Measurements from ENCODE around the gene DDX51.

The DDX51 gene

DNA sequence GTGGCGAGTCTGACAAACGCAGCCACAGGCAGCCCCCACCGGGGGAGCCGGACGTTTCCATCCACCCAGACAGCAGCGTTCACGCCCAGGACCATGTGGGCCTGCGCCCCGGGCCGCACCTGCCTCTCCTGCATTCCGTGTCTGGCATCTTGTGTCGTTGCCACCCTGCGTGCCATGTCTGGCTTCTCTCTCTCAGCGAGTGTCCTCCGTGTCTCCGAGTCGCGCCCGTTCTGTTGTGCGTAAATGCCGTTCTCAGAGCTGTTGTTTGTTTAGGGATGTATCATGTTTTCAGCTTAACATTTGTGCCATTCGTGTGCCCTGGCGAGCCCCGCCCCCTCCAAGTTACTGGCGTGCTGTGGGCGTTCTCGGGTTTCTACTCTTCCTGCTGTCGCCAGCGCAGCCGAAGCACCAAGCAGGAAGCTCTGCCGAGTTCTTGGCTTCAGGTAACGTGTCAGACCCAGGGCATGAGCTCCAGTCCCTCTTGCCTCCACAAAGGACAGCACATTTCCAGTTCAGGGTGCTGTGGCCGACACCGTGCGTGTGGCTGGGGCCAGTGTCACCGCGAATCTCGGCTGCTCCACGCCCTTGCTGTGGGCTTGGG, 34.8 kb upstream of the DDX51 start:
- no peak for DNase-seq

DNA sequence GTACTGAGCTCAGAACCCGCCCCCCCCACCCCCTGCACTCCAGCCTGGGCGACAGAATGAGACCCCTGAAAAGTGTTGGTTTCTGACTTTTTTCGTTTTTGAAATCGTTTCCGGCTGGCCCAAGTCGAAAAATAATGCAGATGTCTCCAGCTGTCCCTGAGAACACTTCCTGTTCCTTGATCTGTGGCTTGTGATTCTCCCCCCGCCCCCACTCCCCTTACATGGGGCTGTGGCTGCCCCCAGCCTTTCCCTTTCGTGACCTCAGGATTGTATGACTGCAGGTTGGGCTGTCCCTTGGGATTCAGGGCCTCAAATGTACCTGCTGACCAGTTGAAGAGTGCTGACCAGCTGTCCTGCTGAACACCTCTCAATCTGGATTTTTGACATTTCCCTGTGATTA, 34.2 kb upstream of the DDX51 start:
- DNase-seq = no peak

DNA sequence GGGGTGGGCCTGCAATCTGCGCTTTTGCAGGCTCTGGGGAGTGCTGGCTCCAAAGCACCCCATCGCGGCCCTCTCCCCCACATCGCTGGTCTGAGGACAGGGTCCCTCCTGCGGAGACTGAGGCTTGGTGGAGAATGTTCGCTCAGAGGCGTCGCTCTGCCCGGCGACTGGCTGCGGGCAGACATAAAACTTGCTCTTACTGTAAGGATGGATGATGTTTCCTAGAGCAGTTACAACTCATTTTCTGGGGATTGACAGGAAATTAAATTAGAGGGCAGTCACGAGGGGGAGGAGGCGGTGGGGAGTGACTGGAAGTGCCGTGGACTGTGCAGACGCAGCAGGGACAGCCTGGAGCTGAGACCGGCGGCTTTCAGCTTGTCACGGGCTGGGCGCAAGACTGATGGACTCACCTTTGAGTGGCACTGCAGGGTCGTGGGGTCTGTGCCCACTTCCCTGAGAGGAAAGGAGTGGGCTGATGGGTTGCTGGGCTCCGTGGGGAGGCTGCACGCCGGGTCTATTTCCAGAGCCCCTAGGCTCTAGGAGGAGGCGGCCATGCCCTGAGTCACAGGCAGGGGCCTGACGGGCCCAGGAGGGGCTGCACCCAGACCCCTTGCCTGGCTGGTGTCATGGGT, 32.9 kb upstream of the DDX51 start:
- DNase-seq = no peak

DNA sequence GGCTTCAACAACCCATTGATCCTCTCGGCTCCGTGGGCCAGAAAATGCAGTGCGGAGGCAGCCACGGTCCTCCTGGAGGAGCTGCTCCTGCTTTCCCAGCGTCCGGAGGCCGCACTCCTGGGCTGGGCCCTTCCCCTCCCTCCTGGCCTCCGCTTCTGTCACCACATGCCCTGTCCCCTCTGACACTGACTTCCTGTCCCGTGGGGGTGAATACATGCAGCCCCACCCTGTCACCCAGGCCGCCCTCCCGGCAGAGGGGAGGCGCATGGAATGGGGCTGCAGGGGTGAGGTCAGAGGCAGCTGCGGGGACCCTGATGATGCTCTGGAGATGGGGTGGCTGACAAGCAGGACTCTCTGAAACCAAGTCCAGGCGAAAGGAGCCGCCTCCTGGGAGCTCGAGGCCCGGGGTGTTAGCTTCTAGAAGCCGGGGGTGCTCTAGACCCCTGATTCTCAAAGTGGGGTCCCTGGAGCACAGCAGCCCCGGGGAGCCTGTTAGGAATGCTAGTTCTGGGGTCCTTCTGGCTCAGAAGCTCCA, 32.3 kb upstream of the DDX51 start:
- no peak for DNase-seq

DNA sequence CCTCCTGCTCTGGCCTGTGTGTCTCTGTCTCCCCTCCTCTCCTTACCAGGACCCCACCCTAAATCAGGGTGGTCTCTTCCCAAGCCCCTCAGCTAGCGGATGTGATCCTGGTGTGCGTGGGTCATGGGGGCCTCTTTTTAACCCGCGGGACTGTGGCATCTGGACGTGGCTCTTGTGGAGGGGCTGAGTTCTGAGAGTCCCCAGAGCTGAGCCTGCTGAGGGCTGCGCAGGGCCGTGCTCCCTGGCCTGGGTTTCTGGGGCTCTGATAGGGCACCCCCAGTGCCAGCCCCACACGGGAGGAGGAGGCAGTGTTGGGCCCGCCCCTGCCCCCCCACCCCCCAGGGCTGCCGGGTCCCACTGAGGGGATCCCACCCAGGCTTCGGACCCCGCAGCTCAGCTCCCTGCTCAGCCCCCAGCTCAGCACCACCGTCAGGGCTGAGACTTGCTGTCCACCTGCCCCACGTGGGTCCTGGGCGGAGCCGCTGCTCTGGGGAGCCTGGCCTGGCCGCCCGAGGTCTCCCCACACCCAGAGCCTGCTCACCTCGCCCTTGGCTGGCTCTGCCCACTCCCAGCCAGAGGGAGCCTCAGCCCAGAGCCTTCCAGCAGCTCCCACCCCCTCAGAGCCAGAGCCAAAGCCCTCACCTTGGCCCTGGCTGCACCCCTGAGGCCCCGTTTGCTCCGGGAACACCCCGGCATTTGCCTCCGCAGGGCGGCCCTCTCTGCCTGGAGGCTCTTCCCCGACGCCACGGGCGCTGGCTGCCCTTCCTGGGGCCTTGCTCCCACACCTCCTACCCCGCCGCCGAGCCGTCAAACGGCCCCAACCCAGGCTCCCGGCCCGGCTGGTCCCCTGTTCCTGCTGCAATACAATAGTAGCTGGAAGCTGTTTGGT, 31.6 kb upstream of the DDX51 start:
- no peak for DNase-seq

DNA sequence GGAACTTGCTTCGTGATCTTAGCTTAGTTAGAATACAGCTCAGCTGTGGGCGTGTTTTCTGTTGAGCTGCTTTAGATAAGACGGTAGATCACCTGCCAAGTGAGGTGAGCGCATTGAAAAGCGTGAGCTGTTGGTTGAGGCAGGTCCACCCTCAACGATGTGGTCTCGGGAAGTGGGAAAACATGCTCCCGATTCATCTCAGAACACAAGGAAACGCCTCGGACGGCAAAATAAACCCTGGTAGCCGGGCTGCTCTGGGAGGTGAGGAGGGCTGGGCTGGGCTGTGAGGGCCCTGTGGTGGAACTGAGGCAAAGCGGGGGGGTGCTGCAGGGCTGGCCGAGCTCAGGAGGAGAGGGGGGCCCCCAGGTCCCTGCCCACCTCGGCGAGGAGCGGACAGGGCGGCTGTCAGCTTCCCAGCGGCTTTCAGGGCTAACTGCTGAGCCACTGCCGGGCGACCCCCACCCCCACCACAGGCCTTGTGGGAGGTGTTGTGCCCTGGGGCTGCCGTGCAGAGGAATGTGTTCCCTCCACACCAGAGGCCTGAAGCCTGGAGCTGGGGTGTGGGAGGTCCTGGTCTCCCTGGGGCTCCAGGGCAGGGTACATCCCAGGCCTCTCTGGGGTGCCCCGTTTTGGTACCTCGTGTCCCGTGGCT, 30.8 kb upstream of the DDX51 start:
- DNase-seq = no peak

DNA sequence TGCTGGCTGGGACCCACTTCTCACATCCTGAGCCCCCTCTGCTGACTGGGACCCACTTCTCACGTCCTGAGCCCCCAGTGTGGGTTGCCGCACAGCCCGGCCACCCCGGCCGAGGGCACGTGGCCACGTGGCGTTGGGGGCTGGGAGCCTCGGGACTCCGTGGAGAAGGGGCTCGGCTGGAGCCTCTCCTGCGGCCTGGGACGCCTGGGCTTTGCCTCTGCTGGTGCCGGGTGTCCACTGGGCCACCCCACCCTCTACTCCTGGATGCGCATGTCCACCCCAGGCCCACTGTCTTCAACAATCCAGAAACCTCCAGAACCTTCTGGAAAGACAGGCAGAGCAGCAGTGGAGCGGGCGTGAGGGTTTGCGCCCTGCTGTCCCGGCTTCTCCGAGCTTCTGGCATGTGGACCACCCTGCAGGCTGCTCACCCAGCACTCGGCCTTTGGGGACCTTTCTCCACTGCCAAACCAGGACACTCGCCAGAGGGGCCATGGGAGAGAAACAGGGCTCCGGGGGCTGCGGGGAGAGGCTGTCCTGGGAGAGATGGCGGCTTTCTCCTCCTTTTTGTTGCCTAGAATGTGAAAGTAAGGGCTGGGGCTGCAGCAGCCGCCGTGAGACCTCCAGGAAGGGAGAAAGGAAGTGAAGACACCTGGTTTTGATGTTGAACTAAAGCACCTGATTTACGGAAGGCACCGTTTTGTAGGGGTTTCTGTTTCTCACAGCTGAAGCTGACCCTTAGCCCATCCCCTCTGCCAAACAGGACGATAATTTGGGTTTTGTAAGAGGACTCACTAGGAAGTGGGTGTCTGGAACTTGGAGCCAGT, 30.1 kb upstream of the DDX51 start:
- DNase-seq = no peak

DNA sequence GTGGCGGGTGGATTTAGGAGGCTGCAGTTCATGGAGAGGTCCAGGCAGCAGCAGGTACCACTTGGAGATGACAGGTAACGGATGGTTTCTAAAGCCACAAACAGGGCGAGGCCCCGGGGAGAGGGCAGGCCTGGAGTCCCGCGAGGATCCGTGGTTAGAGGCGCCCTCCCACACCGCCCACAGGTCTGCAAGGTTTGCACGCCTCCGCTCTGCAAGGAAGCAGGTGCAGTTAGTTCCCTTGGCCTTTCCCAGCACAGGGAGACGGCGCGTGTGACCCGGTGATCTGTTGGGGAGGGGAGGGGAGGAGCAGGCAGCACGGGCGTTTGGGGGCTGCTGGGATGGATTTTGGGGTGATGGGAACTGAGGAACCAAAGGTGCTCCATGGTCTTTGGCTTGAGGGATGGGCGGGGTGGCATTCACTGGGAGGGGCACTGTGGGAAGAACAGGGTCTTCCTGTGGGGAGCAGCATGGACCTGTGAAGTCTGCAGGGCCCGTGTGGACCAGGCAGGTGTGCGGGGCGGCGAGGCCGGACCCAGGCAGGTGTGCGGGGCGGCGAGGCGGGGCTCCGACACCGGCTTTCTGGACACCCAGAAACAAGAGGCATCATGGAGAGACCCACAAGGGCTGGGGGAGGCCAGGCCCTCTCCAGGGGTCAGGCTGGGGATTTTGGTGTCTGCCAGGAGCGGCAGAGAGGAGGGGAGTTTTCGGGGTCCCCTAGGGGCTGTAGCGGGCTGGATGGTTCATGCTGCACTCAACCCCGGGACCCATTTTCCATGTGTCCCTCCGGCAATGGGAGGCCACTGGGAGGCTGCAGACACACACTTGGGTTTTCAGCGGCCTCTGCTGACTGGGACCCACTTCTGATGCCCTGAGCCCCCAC, 29.3 kb upstream of the DDX51 start:
- DNase-seq = no peak

DNA sequence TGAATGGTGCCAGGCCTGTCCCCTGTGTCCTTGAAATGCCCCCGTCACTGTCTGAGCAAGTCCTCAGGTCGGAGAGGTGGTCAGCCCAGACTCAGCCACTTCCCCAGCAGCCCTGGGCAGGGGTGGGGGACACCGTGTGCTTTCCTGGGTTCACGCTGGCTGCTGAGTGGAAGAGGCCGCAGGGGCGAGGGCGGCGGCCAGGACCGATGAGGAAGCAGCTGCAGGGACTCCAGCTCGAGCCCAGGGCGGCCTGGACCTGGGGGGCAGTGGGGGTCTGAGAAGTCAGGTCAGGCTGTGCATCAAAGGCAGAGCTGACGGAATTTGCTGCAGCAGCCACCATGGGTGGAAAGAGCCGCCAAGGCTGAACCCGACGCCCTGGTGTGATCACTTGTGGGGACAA, 28.5 kb upstream of the DDX51 start:
- DNase-seq = no peak

DNA sequence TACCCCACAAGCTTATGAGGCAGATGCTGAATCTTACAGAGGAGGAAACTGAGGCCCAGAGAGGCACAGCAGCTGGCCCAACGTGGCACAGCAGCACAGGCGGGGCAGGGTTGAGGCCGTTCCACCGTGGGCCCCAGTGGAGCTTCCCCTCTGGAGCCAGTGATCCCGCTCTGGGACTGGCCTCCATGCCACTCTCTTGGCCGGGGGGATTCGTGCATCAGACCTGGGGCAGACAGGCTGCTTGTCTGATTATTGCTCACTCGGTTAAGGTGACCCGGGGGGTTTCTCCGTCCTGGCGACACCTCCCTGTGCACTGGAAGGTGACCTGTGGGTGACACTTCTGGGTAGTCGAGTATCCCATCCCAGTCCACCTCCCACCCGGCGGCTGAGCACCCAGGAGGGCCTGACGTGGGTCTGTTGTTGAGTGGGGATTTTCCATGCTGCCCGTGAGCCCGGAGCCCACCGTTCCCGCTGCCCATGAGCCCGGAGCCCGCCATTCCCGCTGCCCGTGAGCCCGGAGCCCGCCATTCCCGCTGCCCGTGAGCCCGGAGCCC, 27.9 kb upstream of the DDX51 start:
- no peak for DNase-seq

DNA sequence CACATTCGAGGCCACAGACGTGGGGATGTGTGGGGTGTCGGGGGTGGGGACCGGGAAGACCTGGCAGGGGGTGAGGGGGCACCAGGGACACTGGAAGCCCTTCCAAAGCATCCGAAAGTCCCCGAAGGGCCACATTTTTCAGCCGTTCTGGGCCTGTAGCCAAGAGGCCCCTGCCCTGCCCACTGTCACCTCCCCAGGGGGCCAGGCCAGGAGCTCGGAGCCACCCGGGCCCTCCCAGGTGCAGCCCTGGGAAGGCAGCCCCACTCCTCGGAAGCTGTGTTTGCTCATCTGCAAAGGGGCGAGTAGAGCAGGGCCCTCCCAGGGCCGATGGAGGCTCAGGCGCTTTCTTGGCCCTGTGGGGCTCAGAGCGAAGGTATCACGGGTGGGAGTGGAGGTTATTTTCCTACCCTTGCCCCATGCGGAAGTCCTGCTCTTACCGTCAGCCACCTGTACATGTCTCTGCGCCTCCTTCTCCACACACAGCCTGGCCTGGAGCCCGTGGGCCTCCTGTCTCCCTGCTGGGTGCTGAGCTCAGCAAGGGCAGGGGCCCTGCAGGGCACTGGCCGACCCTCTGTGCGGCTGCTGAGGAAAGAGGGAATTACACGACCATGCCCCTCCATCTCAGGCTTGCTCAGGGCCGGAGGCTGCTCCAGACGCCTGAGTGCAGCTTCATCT, 27.3 kb upstream of the DDX51 start:
- DNase-seq = no peak

DNA sequence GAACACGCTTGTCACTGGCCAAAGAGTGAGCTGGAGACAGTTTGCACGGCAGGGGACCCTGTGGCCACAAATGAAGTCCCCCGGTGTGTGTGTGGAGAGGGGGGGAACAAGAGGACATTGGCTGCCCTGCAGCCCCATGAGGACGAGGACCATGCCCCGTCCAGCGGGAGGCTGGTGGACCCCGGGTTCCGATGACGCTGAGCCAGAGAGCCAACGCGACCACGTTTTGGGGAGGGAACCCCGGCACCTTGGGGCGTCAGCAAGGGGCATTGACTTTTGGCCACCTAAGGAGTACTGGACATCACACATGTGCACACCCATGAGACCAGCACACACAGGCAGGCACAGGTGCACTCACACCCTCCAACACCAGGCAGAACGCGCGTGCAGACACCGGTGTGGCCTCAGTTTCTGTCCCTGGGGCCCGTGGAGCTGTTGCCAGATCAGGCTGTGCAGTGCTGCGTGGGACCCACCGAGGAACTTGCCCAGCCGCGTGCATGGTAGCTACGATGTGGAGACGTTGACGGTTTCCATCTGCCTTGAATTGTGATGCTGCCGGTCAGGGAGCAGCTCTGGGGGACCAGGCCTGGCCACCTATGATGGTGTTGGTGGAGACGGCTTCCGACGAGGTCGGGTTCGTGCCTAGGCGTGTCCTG, 26.6 kb upstream of the DDX51 start:
- no peak for DNase-seq

DNA sequence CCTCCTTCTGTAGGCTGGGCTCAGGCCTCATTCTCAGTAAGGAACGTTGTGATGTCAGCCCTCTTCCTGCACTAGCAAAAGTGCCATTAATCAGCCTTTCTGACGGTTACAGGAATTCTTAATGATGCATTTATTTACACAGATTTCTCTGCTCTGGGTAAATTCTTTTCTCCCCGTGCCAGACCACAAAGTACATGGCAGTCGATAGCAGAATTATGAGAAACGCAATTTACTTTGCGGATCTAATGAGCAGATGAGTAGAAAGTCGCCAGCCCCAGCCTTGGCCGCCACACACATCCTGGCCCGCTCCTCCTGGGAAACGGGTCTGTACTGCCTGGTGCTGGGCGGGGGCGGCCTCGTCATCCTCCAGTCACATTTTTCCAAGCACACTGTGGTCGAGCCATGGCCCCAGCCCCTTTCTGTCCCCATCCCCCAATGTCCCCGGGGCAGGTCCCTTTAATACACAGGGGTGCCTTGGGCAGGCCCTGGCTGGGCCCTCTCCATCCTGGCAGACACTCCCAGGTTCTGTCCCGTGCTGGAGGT, 26.0 kb upstream of the DDX51 start:
- DNase-seq = no peak

DNA sequence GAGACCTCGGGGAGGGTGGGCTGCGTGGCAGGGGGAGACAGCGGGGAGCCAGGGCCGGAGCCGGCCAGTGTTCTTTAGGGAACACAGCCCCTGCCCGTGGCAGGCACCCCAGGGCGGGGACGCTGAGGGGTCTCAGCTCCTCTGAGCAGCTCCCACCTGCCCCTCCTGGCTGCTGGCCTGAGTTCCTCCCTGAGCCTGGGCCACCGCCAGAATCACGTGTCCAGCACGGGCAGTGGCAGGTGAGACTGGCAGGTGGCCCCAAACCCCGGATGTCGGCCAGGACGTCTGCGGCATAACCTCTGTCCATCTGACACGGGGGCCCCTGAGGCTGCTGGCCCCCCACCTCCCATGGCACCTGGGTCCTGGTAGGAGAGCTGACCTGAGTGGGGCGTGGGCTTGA, 25.3 kb upstream of the DDX51 start:
- no peak for DNase-seq

DNA sequence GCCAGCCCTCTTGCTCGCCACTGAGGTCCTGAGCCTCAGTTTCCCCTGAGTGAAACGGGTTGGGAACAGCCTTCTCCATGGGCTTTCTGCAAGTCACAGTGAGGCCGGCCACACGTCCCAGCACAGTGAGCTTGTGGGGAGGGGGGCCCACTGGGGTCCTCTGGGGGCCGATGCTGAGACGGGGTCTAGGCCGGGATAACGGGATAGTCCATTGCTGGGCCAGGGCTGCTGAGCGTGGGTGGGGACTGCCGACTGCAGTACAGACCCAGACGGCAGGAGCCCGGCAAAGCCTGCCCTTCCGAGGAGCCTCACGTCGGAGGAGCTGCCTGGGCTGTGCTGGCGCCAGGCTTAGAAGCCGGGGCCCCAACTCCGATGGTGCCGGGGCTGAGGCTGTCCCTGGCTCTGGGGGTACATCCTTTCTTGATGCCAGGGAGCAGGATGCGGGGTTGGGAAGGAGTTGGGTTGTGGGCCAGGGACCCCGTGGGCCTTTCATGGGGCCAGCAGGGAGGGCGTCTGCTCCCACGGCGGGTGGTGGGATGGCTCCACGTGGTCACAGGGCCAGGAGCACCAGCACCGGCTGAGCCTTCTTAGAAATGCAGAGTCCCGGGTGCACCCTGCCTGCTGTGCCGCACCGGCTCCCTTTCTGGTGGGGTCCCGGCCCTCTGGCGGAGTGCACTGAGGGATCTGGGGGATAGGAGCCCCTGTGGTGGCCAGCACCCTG, 24.4 kb upstream of the DDX51 start:
- no peak for DNase-seq

DNA sequence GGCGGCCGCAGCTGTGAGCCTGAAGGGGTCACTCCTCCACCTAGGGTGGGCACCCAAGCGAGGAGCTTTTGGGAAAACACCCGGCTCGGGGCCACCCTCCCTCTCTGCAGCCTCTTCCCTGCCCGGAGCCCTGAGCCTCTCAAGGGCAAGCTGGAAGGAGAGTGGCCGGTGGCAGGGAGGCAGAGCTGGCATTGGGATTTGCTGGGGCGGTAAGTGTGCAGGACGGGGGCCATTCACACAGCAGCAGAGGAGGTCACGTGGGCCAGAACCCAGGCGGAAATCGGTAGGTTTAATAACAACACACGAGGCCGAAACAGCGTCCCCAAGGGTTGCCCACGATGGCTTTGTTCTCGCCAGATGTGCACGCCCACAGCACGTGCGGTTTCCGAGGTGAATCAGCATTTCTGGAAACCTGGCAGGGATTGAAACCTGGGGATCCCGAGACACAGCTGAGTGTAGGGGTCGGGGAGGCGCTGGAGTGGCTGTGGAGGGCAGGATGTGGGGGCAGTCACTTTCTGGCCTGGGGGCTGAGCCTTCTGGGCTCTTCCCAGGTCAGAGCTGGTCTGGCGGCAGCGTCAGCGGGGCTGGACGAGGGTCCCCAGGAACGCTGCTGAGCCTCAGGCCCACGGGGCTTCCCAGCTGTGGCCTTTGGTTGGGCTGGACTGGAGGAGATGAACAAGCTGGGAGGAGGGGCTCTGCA, 23.6 kb upstream of the DDX51 start:
- DNase-seq = no peak

DNA sequence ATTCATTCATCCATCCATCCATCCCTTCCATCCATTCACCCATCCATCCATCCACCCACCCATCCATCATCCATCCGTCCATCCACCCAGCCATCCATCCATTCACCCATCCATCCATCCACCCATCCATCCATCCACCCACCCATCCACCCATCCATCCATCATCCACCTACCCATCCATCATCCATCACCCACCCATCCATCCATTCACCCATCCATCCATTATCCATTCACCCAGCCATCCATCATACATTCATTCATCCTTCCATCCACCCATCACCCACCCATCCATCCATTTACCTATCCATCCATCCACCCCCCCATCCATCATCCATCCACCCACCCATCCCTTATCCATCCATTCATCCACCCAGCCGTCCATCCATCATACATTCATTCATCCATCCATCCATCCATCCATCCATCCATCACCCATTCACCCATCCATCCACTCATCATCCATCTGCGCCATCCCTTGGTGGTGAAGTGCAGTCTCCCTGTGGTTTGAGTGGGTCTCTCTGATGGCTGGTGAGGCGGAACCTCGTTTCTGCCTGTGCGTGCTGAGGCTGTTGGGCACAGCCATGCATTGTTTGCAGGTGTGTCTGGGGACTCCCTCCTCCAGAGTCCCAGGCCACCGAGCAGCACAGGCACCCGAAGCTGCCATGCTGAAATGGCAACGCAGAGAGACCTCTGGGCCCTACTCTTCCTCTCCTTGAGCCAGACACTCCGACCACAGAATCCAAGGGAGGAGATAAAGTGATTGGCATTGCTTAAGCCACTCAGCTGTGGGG, 22.9 kb upstream of the DDX51 start:
- no peak for DNase-seq

All from activated CD8-positive, alpha-beta memory T cell treated with anti-CD3 and anti-CD28 coated beads, Interleukin-2, amount 50 U/mL, for 48 hours (primary cell).